Uterus (tissue), 4 donors: ENCODE measurements around the gene SPECC1. TPM values are rescaled to one million over a fixed set of nuclear protein-coding genes. Genes with fewer than 3 reads are reported as not detected.

Experiments used
- small RNA-seq: library from RNA; depleted of rRNA; stranded (forward); fragments of <200 nt; gene quantifications from one replicate; pipeline ENCODE3, GENCODE V24; 2016
- total RNA-seq, 4 donors: library from RNA; depleted of rRNA in 3 of 4; stranded (reverse); fragments of >200 nt in 3 of 4; gene quantifications; one replicate each; pipeline versions ENCODE4 v1.1.0 to v1.2.4, GENCODE V29; 2014 to 2023
- donor health status: DM: yes; HTN: yes; CAD: no.

Gene SPECC1
- total RNA-seq, 4 donors from 2014 or later = 22.6 to 63.0 (median 44.0) TPM

Small RNA genes within 50 kb of the gene (small RNA-seq; reads per million reads assigned to genes)
- not detected for gene AC008088.1
- not detected for gene RNU6-1057P
- gene RNU6-258P = not detected
- gene RNU6-467P = not detected

Other genes starting within 250 kb of the SPECC1 start
- 10 to 100 TPM; 15.4 to 35.0 (median 26.9) TPM for gene ULK2, start 141.4 kb upstream of the SPECC1 start, total RNA-seq
- gene AKAP10, start 31.5 kb upstream of the SPECC1 start, total RNA-seq = 10 to 100 TPM; 17.7 to 56.9 (median 33.2) TPM